GM21360 (cell line): ENCODE results near the gene SLC1A2.

Source experiments
- ATAC-seq: cut with Tn5 transposase; IDR thresholded peaks from one replicate; pipeline ENCODE4 v1.9.1; 2021; ENCODE audit warnings: mild to moderate bottlenecking, moderate library complexity; ENCODE audit not compliant: unreplicated experiment

The SLC1A2 gene

GRCh38 chr11:35419184-35419829 is at the start of gene SLC1A2:
TSS of gene SLC1A2 (minus strand) at chr11:35419558. CDS start at chr11:35418966, 592 bp downstream.
- ATAC-seq: no peak

GRCh38 chr11:35466058-35466457 is 46.7 kb upstream of the SLC1A2 start:
- ATAC-seq: no peak

GRCh38 chr11:35464308-35464707 is 45.0 kb upstream of the SLC1A2 start:
- no peak for ATAC-seq

- ATAC-seq: no peak
Observed at GRCh38 chr11:35463331-35463751, 44.0 kb upstream of the SLC1A2 start.

GRCh38 chr11:35461917-35462538 is 42.7 kb upstream of the SLC1A2 start:
- ATAC-seq: no peak

GRCh38 chr11:35459489-35459888 is 40.1 kb upstream of the SLC1A2 start:
- no peak for ATAC-seq

- ATAC-seq: no peak
Observed at GRCh38 chr11:35458846-35459245, 39.5 kb upstream of the SLC1A2 start.

- no peak for ATAC-seq
Observed at GRCh38 chr11:35454362-35454761, 35.0 kb upstream of the SLC1A2 start.

- no peak for ATAC-seq
Observed at GRCh38 chr11:35436581-35437250, 17.4 kb upstream of the SLC1A2 start.

- no peak for ATAC-seq
Observed at GRCh38 chr11:35433588-35433987, 14.2 kb upstream of the SLC1A2 start.

- ATAC-seq: no peak
Observed at GRCh38 chr11:35432464-35432863, 13.1 kb upstream of the SLC1A2 start.

GRCh38 chr11:35427071-35427470 is 7.7 kb upstream of the SLC1A2 start:
- no peak for ATAC-seq

GRCh38 chr11:35426351-35426750 is 7.0 kb upstream of the SLC1A2 start:
- no peak for ATAC-seq

- ATAC-seq: no peak
Observed at GRCh38 chr11:35425603-35426212, 6.3 kb upstream of the SLC1A2 start.

GRCh38 chr11:35424157-35424940 is 5.0 kb upstream of the SLC1A2 start:
- ATAC-seq: no peak

- ATAC-seq: no peak
Observed at GRCh38 chr11:35420371-35420770, 1.0 kb upstream of the SLC1A2 start.

- no peak for ATAC-seq
Observed at GRCh38 chr11:35419830-35420333, 524 bp upstream of the SLC1A2 start.

GRCh38 chr11:35418282-35419183 is 825 bp downstream of the SLC1A2 start:
- ATAC-seq: no peak

- ATAC-seq: no peak
Observed at GRCh38 chr11:35415487-35415886, 3.9 kb downstream of the SLC1A2 start.

- no peak for ATAC-seq
Observed at GRCh38 chr11:35414776-35415175, 4.6 kb downstream of the SLC1A2 start.
